GM12801 (cell line): ENCODE measurements around the gene THAP10.

ENCODE experiments used
- CTCF ChIP-seq: IDR thresholded peaks from one replicate; pipeline ENCODE4 v1.5.1; 2011; ENCODE audit warnings: control low read depth; ENCODE audit not compliant: insufficient read length; ENCODE audit errors: extremely low read depth

Gene THAP10

GRCh38 chr15:70863450-70864218, 28.6 kb downstream of the THAP10 start:
- no peak for TF ChIP-seq CTCF

DNA sequence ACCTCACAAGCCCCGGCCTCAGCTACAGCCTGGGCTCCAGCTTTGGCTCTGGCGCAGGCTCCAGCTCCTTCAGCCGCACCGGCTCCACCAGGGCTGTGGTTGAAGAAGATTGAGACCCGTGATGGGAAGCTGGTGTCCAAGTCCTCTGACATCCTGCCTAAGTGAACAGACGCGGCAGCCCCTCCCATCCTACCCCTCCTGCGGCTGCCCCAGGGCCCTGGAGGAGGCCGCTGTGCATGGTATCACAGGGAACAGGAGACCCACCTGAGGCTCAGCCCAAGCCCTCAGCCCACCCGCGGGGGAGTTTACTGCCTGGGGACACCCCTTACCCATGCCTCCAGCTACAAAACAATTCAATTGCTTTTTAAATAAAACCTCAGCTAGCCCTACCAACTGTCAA, 32.2 kb downstream of the THAP10 start:
- TF ChIP-seq CTCF = no peak

GRCh38 chr15:70859322-70859908, 32.8 kb downstream of the THAP10 start:
- TF ChIP-seq CTCF = no peak

- TF ChIP-seq CTCF = no peak
These were observed 34.5 kb downstream of the THAP10 start for GRCh38 chr15:70857562-70858285.

DNA sequence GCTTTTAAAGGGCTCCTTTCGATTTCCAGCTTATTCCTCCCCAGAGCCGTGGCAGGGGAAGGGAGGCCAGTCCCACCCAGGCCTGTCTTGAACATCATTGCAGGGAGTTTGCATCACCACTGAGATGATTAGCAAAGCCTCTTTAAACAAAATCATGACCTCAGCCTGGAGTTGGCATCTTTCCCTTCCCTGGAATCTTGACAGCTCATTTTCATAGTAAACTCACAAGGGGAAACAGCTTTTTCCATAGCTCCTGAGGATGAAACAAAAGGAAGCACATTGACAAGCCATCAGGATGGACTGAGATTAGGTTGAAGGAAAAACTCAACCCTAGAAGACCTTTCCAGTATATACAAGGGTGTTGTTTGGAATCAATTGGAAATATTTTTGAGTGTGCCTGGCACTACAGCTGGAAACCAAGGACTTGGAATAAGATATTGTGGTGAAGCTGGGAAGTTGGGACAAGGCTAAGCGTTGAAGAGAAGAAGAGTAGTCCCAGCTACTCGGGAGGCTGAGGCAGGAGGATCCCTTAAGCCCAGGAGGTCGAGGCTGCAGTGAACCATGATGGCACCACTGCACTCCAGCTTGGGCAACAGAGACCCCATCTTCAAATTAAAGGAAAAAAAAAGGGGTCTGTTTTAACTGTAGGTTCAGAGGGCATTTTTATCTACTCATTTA, 35.2 kb downstream of the THAP10 start:
- TF ChIP-seq CTCF = no peak

- TF ChIP-seq CTCF = no peak
These were observed 35.9 kb downstream of the THAP10 start for GRCh38 chr15:70856177-70856883.
